HG03558 (cell line): ENCODE data around the gene TMEM184A.

ENCODE experiments used
- ATAC-seq: cut with Tn5 transposase; IDR thresholded peaks from one replicate; pipeline ENCODE4 v1.9.1; 2021; ENCODE audit warnings: moderate number of reproducible peaks; ENCODE audit not compliant: unreplicated experiment; ENCODE audit errors: extremely low read depth

The TMEM184A gene

DNA sequence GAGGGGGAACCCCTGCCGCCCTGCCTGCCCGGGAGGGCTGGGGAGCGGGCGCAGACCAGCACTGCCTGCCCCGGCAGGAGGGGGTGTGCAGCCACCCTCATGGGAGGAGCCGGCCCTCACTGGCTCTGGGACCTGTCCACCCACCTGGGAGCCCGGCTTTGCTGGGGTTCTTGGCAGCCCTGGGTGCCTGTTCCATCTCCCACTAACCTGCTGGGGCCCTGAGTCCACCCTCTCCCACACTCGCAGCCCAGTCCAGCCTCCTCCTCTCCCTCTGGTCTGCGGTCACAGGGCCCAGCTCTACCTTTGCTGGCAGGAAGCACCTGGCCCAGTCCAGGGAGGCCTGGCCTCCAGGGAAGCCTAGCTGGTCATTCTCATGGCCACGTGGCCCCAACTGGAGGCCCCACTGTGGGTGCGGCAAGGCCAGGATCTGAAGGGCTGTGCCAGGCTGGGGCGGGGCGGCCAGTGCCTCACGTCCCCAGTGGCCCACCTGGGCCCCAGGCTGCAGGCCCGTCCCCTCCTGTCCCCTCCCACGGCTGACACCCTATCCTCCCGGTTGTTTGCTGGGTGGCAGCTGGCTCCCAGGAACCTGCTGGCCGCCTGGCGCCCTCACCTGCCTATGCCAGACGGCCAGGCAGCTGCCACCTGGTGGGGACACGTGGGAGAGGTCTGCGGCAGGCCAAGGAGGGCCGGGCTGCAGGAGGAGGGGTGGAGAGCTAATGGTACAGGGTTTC lies at the start of gene TMEM184A:
TMEM184A (minus strand) TSS at position 393 of the 731 bp plus-strand sequence. CDS start 721 bp downstream, outside the sequence.
- ATAC-seq, result no peak

DNA sequence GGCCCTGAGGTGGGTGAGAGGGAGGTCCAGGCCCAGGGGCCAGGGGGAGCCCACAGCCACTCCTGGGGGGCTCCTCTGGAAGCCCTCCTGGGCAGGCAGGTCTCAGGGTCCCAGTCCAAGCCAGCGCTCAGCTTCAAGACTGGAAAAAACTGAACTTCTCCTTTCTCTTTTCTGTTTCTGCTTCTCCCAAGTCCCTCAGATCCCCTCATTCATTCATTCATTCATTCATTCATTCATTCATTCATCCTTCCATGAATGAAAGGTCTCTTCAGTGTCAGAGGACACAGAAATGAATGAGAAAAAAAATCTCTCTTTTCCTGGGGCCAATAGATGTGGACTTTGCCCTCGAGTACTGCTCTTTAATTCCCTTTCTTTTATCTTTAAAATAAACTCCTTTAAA lies 48.4 kb upstream of the TMEM184A start:
- no peak for ATAC-seq

DNA sequence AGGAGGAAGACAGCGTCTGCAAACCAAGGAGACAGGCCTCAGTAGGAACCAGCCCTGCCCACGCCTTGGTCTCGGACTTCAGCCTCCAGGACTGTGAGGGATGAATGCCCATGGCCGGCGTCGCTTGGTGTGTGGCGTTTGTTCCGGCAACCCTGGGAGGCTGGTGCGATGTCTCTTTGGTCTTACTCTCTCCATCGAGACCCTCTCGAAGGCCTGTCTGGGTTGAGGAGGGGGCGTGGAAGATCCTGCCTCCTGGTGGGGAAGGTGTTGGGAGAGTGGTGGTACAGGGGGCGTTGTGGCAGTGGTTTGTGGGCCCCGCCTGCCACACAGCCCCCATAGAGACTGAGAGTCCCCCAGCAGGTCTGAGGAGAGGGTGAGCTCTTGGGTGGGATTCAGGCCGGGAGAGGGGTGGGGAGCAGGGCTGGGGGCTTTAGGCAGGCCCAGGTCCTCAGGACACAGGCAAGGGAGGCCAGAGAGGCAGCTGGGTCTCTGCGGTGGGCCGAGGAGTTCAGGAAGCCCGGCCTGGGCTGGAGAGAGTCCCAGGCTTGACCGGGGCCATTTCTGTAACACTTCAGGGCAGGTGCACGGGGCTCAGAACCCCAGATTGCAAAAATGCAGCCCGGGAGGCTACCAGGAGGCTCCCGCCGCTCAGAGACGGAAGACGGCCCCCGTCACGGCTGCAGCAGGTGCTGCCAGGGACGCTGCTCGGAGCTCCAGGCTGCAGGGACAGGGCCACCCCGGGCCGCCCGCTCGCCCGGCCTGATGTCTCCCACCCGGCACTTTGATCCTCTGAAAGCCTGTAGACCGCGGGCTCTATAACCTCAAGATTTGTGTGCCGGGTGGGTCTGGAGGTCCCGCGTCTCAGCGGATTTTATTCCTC lies 47.6 kb upstream of the TMEM184A start:
- no peak for ATAC-seq

DNA sequence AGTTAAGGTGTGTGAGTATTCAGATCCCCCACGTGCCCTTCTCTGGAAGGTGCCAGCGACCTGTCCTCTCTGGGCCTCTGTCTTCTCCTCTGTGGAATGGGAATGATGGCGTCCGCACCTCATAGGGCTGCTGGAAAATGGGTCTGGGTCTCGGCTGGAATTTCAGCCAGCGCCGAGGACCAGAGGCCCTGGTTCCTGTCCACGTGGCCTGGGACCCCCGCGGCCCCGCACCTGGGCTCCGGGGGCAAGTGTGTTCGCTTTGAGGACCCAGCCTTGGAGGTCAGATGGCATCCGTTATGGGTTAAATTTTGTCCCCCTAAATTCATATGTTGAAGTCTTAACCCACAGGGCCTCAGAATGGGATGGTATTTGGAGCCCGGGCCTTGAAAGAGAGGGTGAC lies 46.4 kb upstream of the TMEM184A start:
- no peak for ATAC-seq

- ATAC-seq, result no peak
These were observed 46.0 kb upstream of the TMEM184A start for GRCh38 chr7:1601956-1602355.

GRCh38 chr7:1599640-1600395 lies 43.8 kb upstream of the TMEM184A start:
- no peak for ATAC-seq

DNA sequence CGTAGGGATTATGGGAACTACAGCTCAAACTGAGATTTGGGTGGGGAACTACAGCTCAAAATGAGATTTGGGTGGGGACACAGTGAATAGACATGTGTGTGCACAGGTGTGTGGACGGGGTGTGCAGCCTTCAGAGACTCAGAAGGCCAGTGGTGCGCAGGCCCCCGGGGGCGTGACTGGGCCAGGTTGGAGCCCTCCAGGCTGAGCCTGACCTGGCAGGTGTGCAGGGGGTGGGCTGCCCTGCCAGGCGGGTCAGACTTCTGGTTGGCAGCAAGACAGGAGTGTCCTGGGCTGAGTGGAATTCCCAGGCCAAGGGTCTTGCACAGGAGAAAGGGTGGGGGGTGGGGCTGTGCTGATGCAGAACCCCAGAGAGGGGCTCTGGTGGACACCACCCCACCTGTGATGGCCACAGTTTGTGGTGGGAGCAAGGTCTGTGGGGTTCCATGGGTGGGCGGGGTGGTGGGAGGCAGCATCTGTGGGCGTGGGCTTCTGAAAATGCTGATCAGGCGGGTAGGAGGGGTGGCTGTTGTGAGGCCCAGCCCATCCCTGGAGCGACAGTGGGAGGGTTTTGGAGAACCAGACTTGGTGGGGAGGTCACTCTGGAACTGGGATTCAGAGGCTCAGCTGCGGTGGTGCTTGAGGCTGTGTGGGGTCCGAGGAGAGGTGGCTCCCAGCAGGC lies 43.1 kb upstream of the TMEM184A start:
- ATAC-seq, result no peak

DNA sequence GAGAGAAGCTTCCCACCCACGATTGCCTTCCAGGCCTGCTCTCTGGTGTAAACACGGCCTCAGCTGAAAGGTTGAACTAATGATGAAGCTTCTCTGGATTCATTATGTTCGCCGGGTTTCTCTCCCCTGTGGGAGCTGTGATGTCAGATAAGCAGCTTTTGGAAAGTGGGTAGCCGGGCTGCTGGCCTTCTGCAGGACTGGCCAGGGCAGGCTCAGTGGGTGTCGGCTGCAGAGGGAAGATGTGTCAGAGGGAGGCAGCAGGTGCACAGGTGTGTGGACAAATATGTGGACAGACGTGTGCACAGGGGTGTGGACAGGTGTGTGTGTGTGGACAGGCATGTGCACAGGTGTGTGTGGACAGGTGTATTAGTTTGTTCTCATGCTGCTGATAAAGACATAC lies 42.3 kb upstream of the TMEM184A start:
- ATAC-seq, result no peak

GRCh38 chr7:1597791-1598190 lies 41.8 kb upstream of the TMEM184A start:
- ATAC-seq, result no peak

DNA sequence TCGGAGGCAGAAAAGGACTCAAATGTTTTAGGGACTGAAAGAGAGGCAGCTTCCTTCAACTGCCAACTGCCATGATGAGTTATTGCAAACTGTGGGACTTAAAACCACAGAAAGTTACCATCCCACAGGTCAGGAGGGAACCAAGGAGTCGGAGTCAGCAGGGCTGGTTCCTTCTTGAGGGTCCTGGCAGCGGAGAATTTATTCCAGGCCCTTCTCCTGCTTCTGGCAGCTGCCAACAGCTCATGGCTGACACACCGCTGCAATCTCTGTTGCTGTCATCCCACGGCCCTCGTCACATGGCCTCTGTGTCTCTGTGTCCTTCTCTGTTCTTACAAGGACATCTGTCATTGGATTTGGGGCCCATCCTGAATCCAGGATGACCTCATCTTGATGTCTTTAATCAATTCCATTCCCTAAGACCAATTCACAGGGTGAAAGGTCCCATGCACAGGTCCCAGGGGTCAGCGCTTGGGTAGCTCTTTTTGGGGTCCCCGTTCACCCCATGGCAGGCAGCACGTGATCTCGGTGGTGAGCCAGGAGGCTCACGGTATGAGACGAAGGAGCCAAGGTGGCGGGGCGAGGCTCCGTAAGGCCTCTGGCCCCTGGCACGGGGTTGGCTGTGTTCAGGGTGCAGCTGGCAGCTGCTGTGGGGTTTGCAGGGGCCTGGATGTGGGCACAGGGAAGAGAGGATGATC lies 41.2 kb upstream of the TMEM184A start:
- no peak for ATAC-seq

- no peak for ATAC-seq
These were observed 40.4 kb upstream of the TMEM184A start for GRCh38 chr7:1596181-1597043.

- no peak for ATAC-seq
These were observed 39.6 kb upstream of the TMEM184A start for GRCh38 chr7:1595636-1596035.

DNA sequence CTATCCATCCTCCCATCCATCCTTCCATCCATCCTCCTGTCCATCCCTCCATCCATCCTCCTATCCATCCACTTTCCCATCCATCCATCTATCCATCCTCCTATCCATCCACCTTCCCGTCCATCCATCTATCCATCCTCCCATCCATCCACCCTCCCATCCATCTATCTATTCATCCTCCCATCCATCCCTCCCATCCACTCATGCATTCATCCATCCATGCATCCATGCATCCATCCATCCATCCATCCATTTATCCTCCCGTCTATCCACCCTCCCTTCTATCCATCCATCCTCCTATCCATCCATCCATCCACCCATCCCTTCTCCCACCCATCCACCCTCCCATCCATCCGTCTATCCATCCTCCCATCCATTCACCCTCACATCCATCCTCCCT lies 39.0 kb upstream of the TMEM184A start:
- ATAC-seq, result no peak

GRCh38 chr7:1593904-1594421 lies 38.0 kb upstream of the TMEM184A start:
- ATAC-seq, result no peak

GRCh38 chr7:1593091-1593866 lies 37.3 kb upstream of the TMEM184A start:
- ATAC-seq, result no peak

GRCh38 chr7:1592299-1592871 lies 36.4 kb upstream of the TMEM184A start:
- ATAC-seq, result no peak

GRCh38 chr7:1591876-1592275 lies 35.9 kb upstream of the TMEM184A start:
- ATAC-seq, result no peak
